Activated CD4-positive, alpha-beta T cell treated with anti-CD3 and anti-CD28 coated beads, Interleukin-2, Interleukin-6, amounts not matched to agents 100 ng/mL and 50 ng/mL, durations not matched to agents 16 hours and 8 hours (primary cell): ENCODE results near the gene TMEM139.

Source experiments
- DNase-seq: peaks from one replicate; pipeline ENCODE4 v3.0.0-alpha.2; 2020

The TMEM139 gene

DNA sequence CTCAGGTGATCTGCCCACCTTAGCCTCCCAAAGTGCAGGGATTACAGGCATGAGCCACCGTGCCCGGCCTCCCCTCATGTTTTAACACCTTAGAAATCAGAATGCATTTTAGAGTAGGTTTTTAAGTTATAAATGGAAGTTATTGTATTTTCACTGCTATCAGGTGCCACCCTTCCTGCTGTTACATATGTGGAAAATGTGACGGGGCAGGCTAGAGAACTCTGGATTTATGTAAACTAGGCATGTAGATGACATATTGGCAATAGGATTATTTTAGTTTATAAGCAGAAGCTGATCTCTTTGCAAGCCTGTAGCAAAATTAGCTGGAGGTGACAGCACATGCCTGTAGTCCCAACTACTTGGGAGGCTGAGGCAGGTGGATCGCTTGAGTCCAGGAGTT lies 5.5 kb downstream of the TMEM139 start:
- DNase-seq: no peak

- DNase-seq: no peak
Observed at GRCh38 chr7:143292876-143293275, 8.1 kb downstream of the TMEM139 start.

- DNase-seq: no peak
Observed at GRCh38 chr7:143295870-143296269, 11.1 kb downstream of the TMEM139 start.

DNA sequence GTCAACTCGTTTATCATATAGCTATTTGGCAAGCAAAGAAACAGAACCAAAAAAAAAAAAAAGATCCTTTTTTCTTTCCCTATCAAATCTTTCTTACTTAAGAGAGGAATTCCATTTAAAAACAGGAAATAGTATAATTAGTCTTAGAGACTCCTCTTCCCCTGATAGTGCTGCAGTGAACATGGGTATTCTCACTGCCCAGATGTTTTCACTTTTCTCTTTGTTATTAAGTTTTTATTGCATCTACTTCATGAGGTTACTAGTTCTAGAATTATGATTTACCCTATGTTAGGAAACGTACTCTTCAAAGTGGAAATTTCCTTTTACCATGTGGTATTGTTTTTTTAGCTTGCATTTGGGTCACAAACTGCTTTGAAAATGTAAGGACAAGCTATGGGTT lies 11.9 kb downstream of the TMEM139 start:
- DNase-seq: no peak

DNA sequence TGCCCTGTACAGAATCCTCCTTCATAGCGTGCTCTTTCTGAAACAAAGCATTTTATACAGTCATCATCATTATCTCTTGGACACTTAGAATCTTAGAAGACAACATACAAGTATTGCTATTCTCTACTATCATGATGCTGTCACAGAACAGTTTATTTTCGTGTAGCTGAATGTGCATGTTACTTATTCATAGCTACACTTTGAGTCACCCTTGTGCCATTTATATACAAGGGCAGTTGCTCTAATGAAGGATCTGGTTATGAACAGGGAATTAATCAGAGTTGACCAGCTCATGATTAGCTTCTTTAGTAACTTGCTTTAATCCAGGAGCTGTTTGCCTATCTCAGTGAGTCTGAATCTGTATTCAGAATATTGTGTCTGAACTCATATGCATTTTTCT lies 14.6 kb downstream of the TMEM139 start:
- DNase-seq: no peak

DNA sequence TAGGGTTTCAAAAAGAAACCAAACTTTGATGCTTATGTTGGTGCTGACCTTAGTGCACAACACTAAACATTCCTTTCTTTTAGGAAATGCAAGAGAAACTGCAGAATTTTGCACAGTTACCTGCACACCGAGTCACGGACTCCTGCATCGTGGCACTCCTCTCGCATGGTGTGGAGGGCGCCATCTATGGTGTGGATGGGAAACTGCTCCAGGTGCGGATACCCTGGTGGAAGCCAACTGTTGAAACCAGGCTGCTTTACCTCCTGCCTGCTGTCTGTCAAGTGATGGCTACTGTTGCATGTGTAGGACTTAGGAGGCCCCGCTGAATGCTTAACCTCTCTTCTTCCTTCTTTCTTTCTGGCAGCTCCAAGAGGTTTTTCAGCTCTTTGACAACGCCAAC lies 15.1 kb downstream of the TMEM139 start:
- peak; percentile 67 for DNase-seq

GRCh38 chr7:143300959-143301935 lies 16.5 kb downstream of the TMEM139 start:
- no peak for DNase-seq

DNA sequence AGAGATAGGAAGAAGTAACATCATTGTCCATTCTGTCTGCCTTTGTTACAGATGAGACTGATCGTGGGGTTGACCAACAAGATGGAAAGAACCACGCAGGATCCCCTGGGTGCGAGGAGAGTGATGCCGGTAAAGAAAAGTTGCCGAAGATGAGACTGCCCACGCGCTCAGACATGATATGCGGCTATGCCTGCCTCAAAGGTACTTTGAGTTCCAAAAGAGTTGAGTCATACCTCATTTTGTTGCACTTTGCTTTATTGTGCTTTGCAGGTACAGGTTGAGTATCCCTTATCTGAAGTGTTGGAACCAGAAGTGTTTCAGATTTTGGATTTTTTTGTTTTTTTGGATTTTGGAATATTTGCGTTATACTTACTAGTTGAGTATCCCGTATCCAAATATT lies 19.0 kb downstream of the TMEM139 start:
- DNase-seq: no peak

- no peak for DNase-seq
Observed at GRCh38 chr7:143304938-143305337, 20.2 kb downstream of the TMEM139 start.

DNA sequence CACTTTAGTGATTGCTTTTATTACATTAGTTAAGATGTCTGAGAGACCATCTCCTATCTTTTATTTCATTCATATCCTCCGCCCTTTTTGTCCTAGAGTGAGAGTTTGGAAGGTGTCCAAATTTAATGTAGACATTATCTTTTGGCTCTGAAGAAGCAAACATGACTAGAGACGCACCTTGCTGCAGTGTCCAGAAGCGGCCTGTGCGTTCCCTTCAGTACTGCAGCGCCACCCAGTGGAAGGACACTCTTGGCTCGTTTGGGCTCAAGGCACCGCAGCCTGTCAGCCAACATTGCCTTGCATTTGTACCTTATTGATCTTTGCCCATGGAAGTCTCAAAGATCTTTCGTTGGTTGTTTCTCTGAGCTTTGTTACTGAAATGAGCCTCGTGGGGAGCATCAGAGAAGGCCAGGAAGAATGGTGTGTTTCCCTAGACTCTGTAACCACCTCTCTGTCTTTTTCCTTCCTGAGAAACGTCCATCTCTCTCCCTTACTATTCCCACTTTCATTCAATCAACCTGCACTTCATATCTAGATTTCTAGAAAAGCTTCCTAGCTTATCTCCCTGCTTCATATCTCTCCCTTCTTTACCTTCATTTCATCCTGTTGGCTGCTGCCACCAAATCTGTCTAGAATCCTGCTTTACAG lies 20.8 kb downstream of the TMEM139 start:
- DNase-seq: peak; percentile 66

- no peak for DNase-seq
Observed at GRCh38 chr7:143308632-143309031, 23.9 kb downstream of the TMEM139 start.

GRCh38 chr7:143314127-143314526 lies 29.4 kb downstream of the TMEM139 start:
- no peak for DNase-seq

GRCh38 chr7:143315776-143316175 lies 31.0 kb downstream of the TMEM139 start, which contains the start of gene CLCN1:
Gene CLCN1, plus strand, starts transcription at chr7:143316111. Its CDS starts 102 bp downstream, at chr7:143316213.
- DNase-seq: no peak

DNA sequence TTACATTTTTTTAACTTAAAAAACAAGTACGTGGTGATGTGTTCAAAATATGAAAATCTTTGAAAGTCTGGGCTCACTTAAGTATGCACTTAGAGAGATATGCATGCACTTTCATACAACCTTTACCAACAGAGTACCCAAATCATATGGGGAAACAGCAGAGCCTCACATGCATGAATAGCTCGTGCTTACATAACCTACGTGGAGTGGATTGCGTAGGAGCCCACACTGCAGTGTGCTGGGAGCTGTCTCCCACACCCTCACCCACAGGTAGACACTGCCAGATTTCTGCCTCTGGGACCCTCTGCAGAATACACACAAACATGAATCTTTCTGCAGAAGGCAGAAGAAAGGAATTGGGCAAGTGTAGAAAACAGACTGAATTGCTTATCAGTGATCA lies 31.7 kb downstream of the TMEM139 start:
- no peak for DNase-seq

GRCh38 chr7:143318661-143319060 lies 33.9 kb downstream of the TMEM139 start:
- DNase-seq: no peak

DNA sequence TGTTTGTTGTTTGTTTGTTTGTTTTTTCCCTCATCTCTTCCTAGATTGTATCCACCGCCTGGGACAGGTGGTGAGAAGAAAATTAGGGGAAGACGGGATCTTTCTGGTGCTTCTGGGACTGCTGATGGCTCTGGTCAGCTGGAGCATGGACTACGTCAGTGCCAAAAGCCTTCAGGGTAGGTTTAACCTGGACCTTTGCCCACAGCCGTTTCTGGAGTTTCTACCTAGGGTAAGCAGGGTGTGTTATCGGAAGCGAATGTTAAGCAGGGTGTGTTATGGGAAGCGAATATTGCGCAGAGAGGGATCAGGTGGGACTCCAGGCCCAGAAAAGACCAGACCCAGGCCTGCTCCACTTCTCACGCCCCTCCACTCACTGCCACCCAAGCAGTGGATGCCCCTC lies 35.9 kb downstream of the TMEM139 start:
- no peak for DNase-seq

GRCh38 chr7:143321242-143321641 lies 36.5 kb downstream of the TMEM139 start:
- DNase-seq: no peak

GRCh38 chr7:143321734-143322133 lies 37.0 kb downstream of the TMEM139 start:
- DNase-seq: no peak

DNA sequence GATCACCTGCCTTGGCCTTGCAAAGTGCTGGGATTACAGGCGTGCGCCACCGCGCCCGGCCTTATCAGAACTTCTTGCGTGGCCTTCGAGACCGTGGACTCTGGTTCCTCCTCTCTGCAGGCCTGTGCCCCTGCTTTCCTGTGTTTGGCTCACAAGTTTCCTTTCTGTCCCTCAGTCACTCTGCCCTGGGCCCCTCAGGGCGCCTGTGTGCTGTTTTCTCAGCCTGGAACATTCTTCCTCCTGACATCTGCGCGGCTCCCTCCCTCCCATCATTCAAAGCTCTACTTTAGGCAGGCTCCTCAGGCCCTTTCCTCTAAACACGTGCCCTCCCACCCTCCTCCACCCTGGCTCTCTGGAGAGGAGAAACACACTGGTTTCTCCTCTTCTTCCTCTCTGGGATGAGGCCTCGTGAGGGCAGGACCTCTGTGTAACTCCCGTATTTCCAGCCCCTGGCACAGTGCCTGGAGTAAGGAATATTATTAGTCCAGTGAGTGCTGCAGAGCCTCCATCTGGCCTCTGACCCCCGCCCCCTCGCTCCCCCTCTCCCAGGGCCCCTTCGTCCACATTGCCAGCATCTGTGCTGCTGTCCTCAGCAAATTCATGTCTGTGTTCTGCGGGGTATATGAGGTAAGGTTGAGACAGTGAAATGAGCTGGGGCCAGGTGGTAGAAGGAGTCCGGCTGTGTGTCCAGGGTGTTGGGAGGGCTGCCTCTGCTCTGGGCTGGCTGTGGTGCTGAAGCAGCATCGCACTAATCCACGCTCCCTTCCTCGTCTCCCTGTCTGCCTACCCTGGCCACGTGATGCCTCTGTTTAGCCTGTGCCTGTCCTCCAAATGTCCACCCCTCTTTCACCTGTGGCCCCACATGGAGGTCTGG lies 38.2 kb downstream of the TMEM139 start:
- no peak for DNase-seq

GRCh38 chr7:143323653-143324052 lies 38.9 kb downstream of the TMEM139 start:
- DNase-seq: no peak

DNA sequence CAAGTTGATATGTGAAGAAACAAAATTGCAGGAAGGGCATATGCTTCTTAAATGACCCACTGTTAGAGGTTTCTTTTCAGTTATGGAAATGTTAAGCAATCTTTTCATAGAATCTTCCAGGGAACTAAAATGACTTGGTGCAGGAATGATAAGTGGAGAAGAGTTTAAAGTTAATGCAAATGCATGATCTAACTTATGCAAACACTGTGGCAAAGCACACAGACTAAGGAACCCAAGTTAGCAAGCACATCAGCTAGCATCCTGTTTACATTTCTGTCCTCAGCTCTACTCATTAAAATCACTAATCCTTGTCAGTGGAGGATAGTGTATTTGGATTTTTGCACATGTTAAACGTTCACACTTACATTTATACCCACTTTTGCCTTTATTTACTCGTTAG lies 40.5 kb downstream of the TMEM139 start:
- no peak for DNase-seq

DNA sequence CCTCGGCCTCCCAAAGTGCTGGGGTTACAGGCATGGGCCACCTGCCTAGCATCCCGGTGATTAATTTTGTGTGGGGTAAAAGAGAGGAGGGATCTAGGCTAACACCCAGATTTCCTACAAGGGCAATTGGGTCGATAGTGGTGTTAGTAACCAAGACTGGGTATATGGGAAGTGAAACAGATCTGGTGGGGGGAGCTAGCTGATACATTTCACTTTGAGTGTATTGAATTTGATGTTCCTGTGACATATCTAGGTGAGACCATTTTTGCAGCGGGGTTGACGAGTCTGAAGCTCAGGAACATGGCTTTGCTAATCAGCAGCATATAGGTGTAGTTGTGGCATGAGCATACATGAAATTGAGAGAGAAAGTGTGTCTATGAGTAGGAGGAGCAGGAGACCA lies 43.1 kb downstream of the TMEM139 start:
- no peak for DNase-seq
